A673 (cell line): ENCODE data around the gene SLC51A.

Experiments
- CTCF ChIP-seq: fragments of 300-800, 200-600 bp; sonication (generic); conservative IDR thresholded peaks from 2 replicates; pipeline ENCODE4 v1.5.1; 2017; ENCODE audit warnings: low read depth, mild to moderate bottlenecking, antibody characterized with exemption, low read length, moderate library complexity, mixed read lengths
- EZH2 ChIP-seq: fragments of 200-600 bp; sonication (generic); IDR thresholded peaks from 2 replicates; pipeline ENCODE4 v1.6.1; 2017; ENCODE audit warnings: borderline replicate concordance, low read depth, mild to moderate bottlenecking, mixed read lengths, antibody characterized with exemption, low read length; ENCODE audit not compliant: poor library complexity, severe bottlenecking

- TF ChIP-seq CTCF (no peak), EZH2 (no peak)
Measured at GRCh38 chr3:196222876-196223595, 6.7 kb downstream of the SLC51A start.
